ENCODE data around the gene PDIA3. TPM values are rescaled to one million over a fixed set of nuclear protein-coding genes. Genes with fewer than 3 reads are reported as not detected.

Gene PDIA3
- total RNA-seq, 1 experiment from 2014 or later: 445 TPM

GRCh38 chr15:43771816-43772215 is 25.6 kb downstream of the PDIA3 start:
- H3F3A ChIP-seq (ENCODE audit: insufficient read depth, low read depth): peaks cover 49% of the 10 kb centered on the region
- no TSS peak for BruUV-seq (replicated peaks)
- CTCF ChIA-PET: no interaction called here
- no peaks in the 10 kb centered on the region for H3K27me3 ChIP-seq (ENCODE audit: insufficient read depth, low read depth)
- peaks cover 3% of the 10 kb centered on the region; the same call in 1 of the 2 replicates for H4K20me1 ChIP-seq (ENCODE audit: insufficient read depth)
- TF ChIP-seq CTCF (conservative IDR thresholded peaks at IDR 0.05): no peak
- no peak for TF ChIP-seq EZH2 (IDR thresholded peaks at IDR 0.05; ENCODE audit: low read depth)
- H3K79me2 ChIP-seq (ENCODE audit: low read depth): no peaks in the 10 kb centered on the region
- no peaks in the 10 kb centered on the region for H3K9me2 ChIP-seq (ENCODE audit: insufficient read depth)
- POLR2A ChIA-PET (ENCODE audit: unreplicated experiment): no interaction called here
- no peak for DNase-seq
- H3K9me3 ChIP-seq (ENCODE audit: insufficient read depth, low read depth): no peaks in the 10 kb centered on the region
- no peaks in the 10 kb centered on the region for H3K4me1 ChIP-seq (replicated peaks; ENCODE audit: insufficient read depth)
- intact Hi-C loops (cut with micrococcal nuclease; ENCODE audit: unreplicated experiment): loop anchor here (10.0 kb wide), 1 partner anchor 53 kb away; the partner anchor contains the start of genes MFAP1 and WDR76
- H3K4me3 ChIP-seq: no peak overlapping the region
- no peak overlapping the region for H2AFZ ChIP-seq
- H3K27ac ChIP-seq: no peak overlapping the region
- peaks cover 22% of the 10 kb centered on the region; the same call in 1 of the 2 replicates for H3K36me3 ChIP-seq (ENCODE audit: low read depth)
- H3K4me2 ChIP-seq: no peak overlapping the region

GRCh38 chr15:43772624-43773023 is 26.4 kb downstream of the PDIA3 start:
- intact Hi-C loops (cut with micrococcal nuclease; ENCODE audit: unreplicated experiment): loop anchor here (10.0 kb wide), 1 partner anchor 52 kb away; the partner anchor contains the start of genes MFAP1 and WDR76
- H3K9me2 ChIP-seq (ENCODE audit: insufficient read depth): no peaks in the 10 kb centered on the region
- DNase-seq: no peak
- H3K9me3 ChIP-seq (ENCODE audit: insufficient read depth, low read depth): no peaks in the 10 kb centered on the region
- H2AFZ ChIP-seq: no peak overlapping the region
- H3K4me2 ChIP-seq: no peak overlapping the region
- BruUV-seq (replicated peaks): no TSS peak
- no peak overlapping the region for H3K27ac ChIP-seq
- H3K27me3 ChIP-seq (ENCODE audit: insufficient read depth, low read depth): no peaks in the 10 kb centered on the region
- H4K20me1 ChIP-seq (ENCODE audit: insufficient read depth): peaks cover 3% of the 10 kb centered on the region; the same call in 1 of the 2 replicates
- peaks cover 22% of the 10 kb centered on the region; the same call in 1 of the 2 replicates for H3K36me3 ChIP-seq (ENCODE audit: low read depth)
- TF ChIP-seq EZH2 (IDR thresholded peaks at IDR 0.05; ENCODE audit: low read depth) (no peak), CTCF (conservative IDR thresholded peaks at IDR 0.05) (no peak)
- H3F3A ChIP-seq (ENCODE audit: insufficient read depth, low read depth): peaks cover 49% of the 10 kb centered on the region
- ChIA-PET POLR2A (ENCODE audit: unreplicated experiment) (no interaction called here), CTCF (no interaction called here)
- no peak overlapping the region for H3K4me3 ChIP-seq
- no peaks in the 10 kb centered on the region for H3K4me1 ChIP-seq (replicated peaks; ENCODE audit: insufficient read depth)
- H3K79me2 ChIP-seq (ENCODE audit: low read depth): no peaks in the 10 kb centered on the region

GRCh38 chr15:43774062-43774461 is 27.8 kb downstream of the PDIA3 start:
- no peak overlapping the region for H2AFZ ChIP-seq
- H3K27me3 ChIP-seq (ENCODE audit: insufficient read depth, low read depth): no peaks in the 10 kb centered on the region
- ChIA-PET POLR2A (ENCODE audit: unreplicated experiment) (no interaction called here), CTCF (no interaction called here)
- no peak overlapping the region for H3K4me2 ChIP-seq
- no peak for DNase-seq
- TF ChIP-seq CTCF (conservative IDR thresholded peaks at IDR 0.05) (no peak), EZH2 (IDR thresholded peaks at IDR 0.05; ENCODE audit: low read depth) (no peak)
- peaks cover 41% of the 10 kb centered on the region for H3F3A ChIP-seq (ENCODE audit: insufficient read depth, low read depth)
- no peaks in the 10 kb centered on the region for H3K9me3 ChIP-seq (ENCODE audit: insufficient read depth, low read depth)
- BruUV-seq (replicated peaks): no TSS peak
- H3K4me1 ChIP-seq (replicated peaks; ENCODE audit: insufficient read depth): no peaks in the 10 kb centered on the region
- H3K9me2 ChIP-seq (ENCODE audit: insufficient read depth): no peaks in the 10 kb centered on the region
- peaks cover 3% of the 10 kb centered on the region; the same call in 1 of the 2 replicates for H4K20me1 ChIP-seq (ENCODE audit: insufficient read depth)
- intact Hi-C loops (cut with micrococcal nuclease; ENCODE audit: unreplicated experiment): loop anchor here (10.0 kb wide), 1 partner anchor 51 kb away; the partner anchor contains the start of genes MFAP1 and WDR76
- H3K27ac ChIP-seq: 0 out of 2 replicates have a peak overlapping the region, but pooled peaks have one; percentile 16
- peaks cover 17% of the 10 kb centered on the region; the same call in 1 of the 2 replicates for H3K36me3 ChIP-seq (ENCODE audit: low read depth)
- no peaks in the 10 kb centered on the region for H3K79me2 ChIP-seq (ENCODE audit: low read depth)
- no peak overlapping the region for H3K4me3 ChIP-seq

All from PC-9 (cell line).